ENCODE measurements around the gene XRCC1.

The XRCC1 gene

GRCh38 chr19:43495082-43495481 is 80.2 kb downstream of the XRCC1 start:
- Histone ChIP-seq H3K4me1 (ENCODE audit: insufficient read depth, low read length) (no peaks in the 10 kb centered on the region), H3K4me3 (ENCODE audit: low read length) (no peak overlapping the region), H3K9me3 (ENCODE audit: insufficient read depth, low read depth, low read length) (no peaks in the 10 kb centered on the region), H3K27ac (ENCODE audit: low read depth, low read length) (no peak overlapping the region), H3K36me3 (ENCODE audit: insufficient read depth, low read length) (peaks cover 3% of the 10 kb centered on the region; the same call in 1 of the 2 replicates), H3K9ac (ENCODE audit: low read depth, low read length) (no peak overlapping the region), H3K27me3 (ENCODE audit: insufficient read depth, low read length) (no peaks in the 10 kb centered on the region)
- WGBS, result 84% methylated on average over 8 of the region's 8 CpGs

Data from HUES64 (cell line).